ENCODE measurements around the gene IL17C. TPM values are rescaled to one million over a fixed set of nuclear protein-coding genes. Genes with fewer than 3 reads are reported as not detected.

IL17C gene
- total RNA-seq, 2 donors from 2014 or later = not detected

- peaks cover 0 to 4% of the 10 kb centered on the region in 2 donors for H3K4me1 ChIP-seq
- no peaks in the 10 kb centered on the region for H3K27me3 ChIP-seq
- H3K4me3 ChIP-seq = no peak overlapping the region
- DNase-seq (ENCODE audit: low spot score) = no peak
- H3K27ac ChIP-seq = no peak overlapping the region
- no peak for TF ChIP-seq CTCF (IDR thresholded peaks at IDR 0.05)
- peaks cover 71% of the 10 kb centered on the region for H3K36me3 ChIP-seq
- no peaks in the 10 kb centered on the region for H3K9me3 ChIP-seq
These were observed 13.3 kb upstream of the IL17C start for GRCh38 chr16:88624977-88625576.

- Histone ChIP-seq H3K9me3 (no peaks in the 10 kb centered on the region), H3K4me3 (no peak overlapping the region), H3K27ac (no peak overlapping the region), H3K4me1 (peaks cover 0 to 4% of the 10 kb centered on the region in 2 donors), H3K36me3 (peaks cover 83% of the 10 kb centered on the region), H3K27me3 (no peaks in the 10 kb centered on the region)
- no peak for TF ChIP-seq CTCF (IDR thresholded peaks at IDR 0.05)
- DNase-seq (ENCODE audit: low spot score) = no peak
These were observed 11.7 kb upstream of the IL17C start for GRCh38 chr16:88626646-88627045.

GRCh38 chr16:88627531-88628411 is 10.6 kb upstream of the IL17C start:
- peaks cover 0 to 4% of the 10 kb centered on the region in 2 donors for H3K4me1 ChIP-seq
- H3K4me3 ChIP-seq = no peak overlapping the region
- H3K36me3 ChIP-seq = peaks cover 82% of the 10 kb centered on the region
- H3K27me3 ChIP-seq = no peaks in the 10 kb centered on the region
- TF ChIP-seq CTCF (IDR thresholded peaks at IDR 0.05) = no peak
- H3K9me3 ChIP-seq = no peaks in the 10 kb centered on the region
- DNase-seq (ENCODE audit: low spot score) = no peak
- H3K27ac ChIP-seq = peak overlapping the region in 1 of 2 donors; percentile 53

GRCh38 chr16:88628512-88628974 is 9.8 kb upstream of the IL17C start:
- H3K27ac ChIP-seq = peak overlapping the region in 1 of 2 donors; percentile 53

GRCh38 chr16:88629835-88630234 is 8.5 kb upstream of the IL17C start:
- Histone ChIP-seq H3K36me3 (peaks cover 61% of the 10 kb centered on the region), H3K4me1 (peaks cover 0 to 17% of the 10 kb centered on the region in 2 donors), H3K9me3 (no peaks in the 10 kb centered on the region), H3K27ac (no peak overlapping the region), H3K4me3 (no peak overlapping the region), H3K27me3 (no peaks in the 10 kb centered on the region)
- TF ChIP-seq CTCF (IDR thresholded peaks at IDR 0.05) = no peak
- DNase-seq (ENCODE audit: low spot score) = no peak

More at GRCh38 chr16:88628512-88628974, 9.8 kb upstream of the IL17C start:
- H3K36me3 ChIP-seq = peaks cover 74% of the 10 kb centered on the region
- peaks cover 0 to 4% of the 10 kb centered on the region in 2 donors for H3K4me1 ChIP-seq
- peak in 1 of 2 donors; percentile 61 for TF ChIP-seq CTCF (IDR thresholded peaks at IDR 0.05)
- no peaks in the 10 kb centered on the region for H3K9me3 ChIP-seq
- no peaks in the 10 kb centered on the region for H3K27me3 ChIP-seq
- DNase-seq (ENCODE audit: low spot score) = no peak
- H3K4me3 ChIP-seq = no peak overlapping the region

Data from right atrium auricular region (tissue), 2 donors.